WERI-Rb-1 (cell line): ENCODE results near the gene PRPF40A.

Experiments used
- DNase-seq: peaks from one replicate; pipeline ENCODE4 v3.0.0-alpha.2; 2020
- H3K27ac ChIP-seq: fragments of 250-450 bp; sonication (Bioruptor Pico); 2 replicates; pipeline ENCODE4 v1.5.1; 2020; ENCODE audit warnings: mild to moderate bottlenecking, moderate library complexity
- H3K27me3 ChIP-seq: fragments of 250-450 bp; sonication (Bioruptor Pico); 2 replicates; pipeline ENCODE4 v1.5.1; 2021; ENCODE audit warnings: mild to moderate bottlenecking, low read depth, moderate library complexity; ENCODE audit not compliant: insufficient read depth, severe bottlenecking
- H3K36me3 ChIP-seq: fragments of 250-450 bp; sonication (Bioruptor Pico); 2 replicates; pipeline ENCODE4 v1.5.1; 2020; ENCODE audit warnings: mild to moderate bottlenecking, moderate library complexity
- H3K4me3 ChIP-seq: 2 replicates; pipeline ENCODE4 v1.5.1; 2011; ENCODE audit warnings: low read depth, mild to moderate bottlenecking, control low read depth, low read length
- H3K9me3 ChIP-seq: fragments of 250-450 bp; sonication (Bioruptor Pico); 2 replicates; pipeline ENCODE4 v1.5.1; 2021; ENCODE audit warnings: mild to moderate bottlenecking, moderate library complexity; ENCODE audit not compliant: severe bottlenecking
- CTCF ChIP-seq: IDR thresholded peaks from 2 replicates; pipeline ENCODE4 v1.5.1; 2011; ENCODE audit warnings: low read depth, mild to moderate bottlenecking, control low read depth, inconsistent platforms, low read length

PRPF40A gene

GRCh38 chr2:152646775-152647174 is 70.5 kb downstream of the PRPF40A start:
- no peak for DNase-seq
- Histone ChIP-seq H3K27ac (no peak overlapping the region), H3K36me3 (peaks cover 45% of the 10 kb centered on the region), H3K27me3 (no peaks in the 10 kb centered on the region), H3K4me3 (no peak overlapping the region), H3K9me3 (no peaks in the 10 kb centered on the region)
- TF ChIP-seq CTCF = no peak

DNA sequence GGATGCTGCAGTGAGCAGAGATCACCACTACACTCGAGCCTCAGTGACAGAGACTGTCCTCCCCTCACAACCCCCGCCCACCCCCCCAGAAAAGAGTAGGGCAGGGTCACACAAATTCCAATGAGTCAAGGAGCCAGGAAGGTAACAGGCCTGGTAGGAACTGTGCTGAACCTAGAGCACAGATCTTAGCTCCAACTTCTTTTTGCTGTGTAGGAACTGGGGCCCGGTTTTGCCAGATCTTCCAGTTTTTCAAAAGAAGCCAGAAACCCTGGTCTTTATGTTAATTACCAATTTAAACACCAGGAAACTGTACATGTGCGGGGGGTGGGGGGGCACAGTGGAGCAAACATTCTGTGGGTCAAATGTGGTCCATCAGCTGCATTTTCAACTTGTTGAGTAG is 71.0 kb downstream of the PRPF40A start:
- H3K27ac ChIP-seq = no peak overlapping the region
- no peak overlapping the region for H3K4me3 ChIP-seq
- DNase-seq = no peak
- H3K36me3 ChIP-seq = peaks cover 48% of the 10 kb centered on the region
- no peaks in the 10 kb centered on the region for H3K9me3 ChIP-seq
- TF ChIP-seq CTCF = no peak
- H3K27me3 ChIP-seq = no peaks in the 10 kb centered on the region

DNA sequence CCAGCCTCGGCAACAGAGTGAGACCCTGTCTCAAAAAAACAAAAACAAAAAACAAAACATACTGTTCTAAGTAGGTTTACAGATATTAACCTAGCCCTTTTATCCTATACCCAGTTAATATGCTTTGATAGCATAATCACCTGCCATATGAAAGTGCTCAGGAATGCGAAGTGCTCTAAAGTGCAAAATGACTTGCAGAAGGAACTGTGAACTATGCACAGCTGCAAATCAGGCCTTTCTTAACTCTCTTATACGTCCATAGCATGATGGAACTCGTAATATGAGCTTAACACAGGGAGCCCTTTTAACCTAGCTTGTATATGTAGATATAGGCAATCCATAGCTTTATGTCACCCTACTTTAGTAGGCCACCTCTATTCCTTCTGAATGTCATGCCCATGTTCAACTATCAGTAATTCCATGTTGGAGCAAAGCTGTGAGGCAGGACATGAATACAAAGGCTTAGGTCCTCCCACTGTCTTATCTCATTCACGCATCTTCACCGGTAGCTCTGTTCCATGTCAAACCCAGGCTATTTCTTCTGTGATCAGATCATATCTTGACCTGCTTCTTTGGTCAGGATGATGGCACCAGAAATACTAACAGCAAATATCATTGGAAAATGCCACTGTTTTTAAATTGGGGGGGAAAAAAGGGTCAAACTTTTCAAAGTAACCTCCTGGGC is 72.9 kb downstream of the PRPF40A start:
- Histone ChIP-seq H3K9me3 (no peaks in the 10 kb centered on the region), H3K4me3 (no peak overlapping the region), H3K36me3 (peaks cover 65% of the 10 kb centered on the region), H3K27ac (no peak overlapping the region), H3K27me3 (no peaks in the 10 kb centered on the region)
- no peak for DNase-seq
- TF ChIP-seq CTCF = no peak

- Histone ChIP-seq H3K9me3 (no peaks in the 10 kb centered on the region), H3K27ac (no peak overlapping the region), H3K4me3 (no peak overlapping the region), H3K36me3 (peaks cover 61% of the 10 kb centered on the region), H3K27me3 (no peaks in the 10 kb centered on the region)
- no peak for DNase-seq
- no peak for TF ChIP-seq CTCF
These were observed 78.7 kb downstream of the PRPF40A start for GRCh38 chr2:152638590-152638989.

DNA sequence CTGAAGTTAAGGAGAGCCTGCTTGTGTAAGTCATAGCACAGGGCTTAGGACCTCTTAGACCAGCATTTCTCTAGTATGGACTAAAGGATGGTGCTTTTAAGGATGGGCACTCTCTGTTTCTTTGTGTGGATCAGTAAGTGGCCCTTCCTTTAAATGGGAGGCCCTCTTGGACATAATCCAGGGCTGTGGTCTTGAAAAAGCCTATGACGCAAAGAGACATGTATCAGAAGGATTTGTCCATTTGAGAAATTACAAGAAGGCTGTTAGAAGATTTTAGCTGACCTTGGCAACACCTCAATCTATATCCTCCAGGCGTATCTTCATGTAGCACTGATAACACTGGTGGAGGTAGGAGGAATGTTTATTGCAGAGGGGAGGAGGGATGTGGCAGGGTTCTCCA is 79.2 kb downstream of the PRPF40A start:
- DNase-seq = no peak
- no peak overlapping the region for H3K4me3 ChIP-seq
- TF ChIP-seq CTCF = no peak
- peaks cover 60% of the 10 kb centered on the region for H3K36me3 ChIP-seq
- no peaks in the 10 kb centered on the region for H3K9me3 ChIP-seq
- H3K27me3 ChIP-seq = no peaks in the 10 kb centered on the region
- no peak overlapping the region for H3K27ac ChIP-seq

- H3K9me3 ChIP-seq = no peaks in the 10 kb centered on the region
- no peak for TF ChIP-seq CTCF
- H3K27ac ChIP-seq = no peak overlapping the region
- H3K27me3 ChIP-seq = no peaks in the 10 kb centered on the region
- H3K36me3 ChIP-seq = peaks cover 58% of the 10 kb centered on the region
- no peak overlapping the region for H3K4me3 ChIP-seq
- DNase-seq = no peak
These were observed 80.0 kb downstream of the PRPF40A start for GRCh38 chr2:152637251-152637650.
